Pancreas (tissue), 10 donors: ENCODE measurements around the gene ARSA. TPM values are rescaled to one million over a fixed set of nuclear protein-coding genes. Genes with fewer than 3 reads are reported as not detected.

Source experiments
- ATAC-seq, 4 donors: fragments of 200-7000 bp; cut with Tn5 transposase; one replicate each; pipeline versions ENCODE4 v1.8.0 to v1.9.1; 2020; ENCODE audit warnings: mild to moderate bottlenecking in 4 of 4, moderate library complexity in 4 of 4
- DNase-seq, 6 donors: peaks; one replicate each; pipeline ENCODE4 v3.0.0-alpha.2; 2020
- FAIRE-seq: peaks from 2 replicates; lab custom pipeline; 2012; peaks lifted over from hg19 to GRCh38; lab: Jason Lieb, UNC
- H3K27ac ChIP-seq, 4 donors: fragments of 200-600 bp; sonication (generic); 1 replicate in 3 of 4; 2 replicates in 1 of 4; pipeline versions ENCODE4 v1.5.0 to v1.8.0; 2020
- H3K27me3 ChIP-seq, 4 donors: fragments of 200-600 bp; one replicate each; pipeline ENCODE4 v1.8.0; 2021
- H3K36me3 ChIP-seq, 3 donors: fragments of 200-600 bp; sonication (generic) in 1 of 3; one replicate each; pipeline versions ENCODE4 v1.5.0 to v1.8.0; 2020 to 2021
- H3K4me1 ChIP-seq, 3 donors: fragments of 200-600 bp; one replicate each; pipeline ENCODE4 v1.8.0; 2021
- H3K4me3 ChIP-seq, 4 donors: fragments of 200-600 bp; sonication (generic) in 2 of 4; one replicate each; pipeline versions ENCODE4 v1.5.0 to v1.8.0; 2020 to 2021
- H3K9me3 ChIP-seq, 4 donors: fragments of 200-600 bp; one replicate each; pipeline ENCODE4 v1.8.0; 2021
- WGBS, 2 donors: extraction: QIAGEN DNeasy Blood & Tissue Kit; methylation state at CpG; one replicate each; pipeline ENCODE4 v1.1.7; 2013; 5-methylcytosine and 5-hydroxymethylcytosine counted together
- intact Hi-C, 3 donors: fragments of 100-400 bp; cut with DNase I; formaldehyde crosslinking; loops; one replicate each; pipeline versions ENCODE4 v1.11.1 to v1.14.2; 2022
- polyA plus RNA-seq, 2 donors: library from polyadenylated mRNA; stranded (reverse); fragments of 200-250 nt; gene quantifications; one replicate each; pipeline ENCODE4 v1.2.3, GENCODE V29; 2013
- total RNA-seq, 6 donors: library from RNA; stranded (reverse); fragmentation: NEBNext Ultra II Directional in 4 of 6; extraction: Animal tissue kit (Norgen Biotek cat#: 25700) in 4 of 6; gene quantifications; one replicate each; pipeline versions ENCODE4 v1.2.1 to v1.2.4, GENCODE V29; 2021 to 2023
- TF ChIP-seq, protein P1 (sequence below), 4 donors: fragments of 200-600 bp; sonication (generic) in 3 of 4; IDR thresholded peaks; one replicate each; pipeline versions ENCODE4 v1.5.0 to v1.8.0; 2021; ENCODE audit warnings: antibody characterized with exemption in 4 of 4
- donor health status: healthy with polysubstance abuse.
- donor health status: DM: no; HTN: no; CAD: no; lungs with moderate emphysema.
- donor health status: DM: no; HTN: no; CAD: no.
- donor health status: control.
- donor health status: control.
- donor health status: Bipolar disorder and iron deficiency.
- donor health status: DM: yes; HTN: yes; CAD: no.
- donor health status: DM: no; HTN: no; CAD: no.
- donor health status: DM: no; HTN: no; CAD: no.
- donor health status: DM: yes; HTN: yes; CAD: no.

The ARSA gene
- total and polyA plus RNA-seq, 8 donors, result 21.9 to 119 (median 29.9) TPM

DNA sequence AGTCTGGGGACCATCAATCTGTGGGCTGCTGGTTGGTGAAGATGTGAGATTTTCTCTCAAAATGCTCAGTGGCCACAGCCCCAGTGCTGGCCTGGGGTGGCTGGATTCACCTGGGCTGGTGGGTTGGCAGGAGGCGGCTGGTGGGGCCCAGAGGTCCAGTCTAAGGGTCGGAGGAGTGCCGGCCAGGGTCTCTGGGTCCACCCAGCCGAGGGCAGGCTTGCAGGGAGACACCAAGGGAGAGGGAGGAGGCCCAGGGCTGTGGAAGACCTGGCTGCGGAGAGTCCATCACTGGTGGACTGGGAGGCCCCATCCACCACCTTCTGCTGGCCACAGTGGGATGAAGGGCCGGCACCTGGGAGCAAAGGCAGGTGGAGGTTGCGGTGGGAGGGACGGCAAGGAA lies 44.1 kb upstream of the ARSA start:
- Histone ChIP-seq H3K36me3 (no peaks in the 10 kb centered on the region), H3K27ac (peak overlapping the region in 1 of 4 donors; percentile 17), H3K9me3 (no peaks in the 10 kb centered on the region), H3K27me3 (peaks cover 0 to 3% (median 0%) of the 10 kb centered on the region in 4 donors), H3K4me1 (no peaks in the 10 kb centered on the region), H3K4me3 (no peak overlapping the region)
- DNase-seq (peak in 1 of 6 donors; percentile 62), ATAC-seq (no peak), FAIRE-seq (no peak)
- intact Hi-C loops, result no loop called here
- TF ChIP-seq, protein P1, sequence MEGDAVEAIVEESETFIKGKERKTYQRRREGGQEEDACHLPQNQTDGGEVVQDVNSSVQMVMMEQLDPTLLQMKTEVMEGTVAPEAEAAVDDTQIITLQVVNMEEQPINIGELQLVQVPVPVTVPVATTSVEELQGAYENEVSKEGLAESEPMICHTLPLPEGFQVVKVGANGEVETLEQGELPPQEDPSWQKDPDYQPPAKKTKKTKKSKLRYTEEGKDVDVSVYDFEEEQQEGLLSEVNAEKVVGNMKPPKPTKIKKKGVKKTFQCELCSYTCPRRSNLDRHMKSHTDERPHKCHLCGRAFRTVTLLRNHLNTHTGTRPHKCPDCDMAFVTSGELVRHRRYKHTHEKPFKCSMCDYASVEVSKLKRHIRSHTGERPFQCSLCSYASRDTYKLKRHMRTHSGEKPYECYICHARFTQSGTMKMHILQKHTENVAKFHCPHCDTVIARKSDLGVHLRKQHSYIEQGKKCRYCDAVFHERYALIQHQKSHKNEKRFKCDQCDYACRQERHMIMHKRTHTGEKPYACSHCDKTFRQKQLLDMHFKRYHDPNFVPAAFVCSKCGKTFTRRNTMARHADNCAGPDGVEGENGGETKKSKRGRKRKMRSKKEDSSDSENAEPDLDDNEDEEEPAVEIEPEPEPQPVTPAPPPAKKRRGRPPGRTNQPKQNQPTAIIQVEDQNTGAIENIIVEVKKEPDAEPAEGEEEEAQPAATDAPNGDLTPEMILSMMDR (IDR thresholded peaks at IDR 0.05), result no peak
- 83 to 90% methylated on average over 8 of the region's 8 CpGs for WGBS, 2 donors

DNA sequence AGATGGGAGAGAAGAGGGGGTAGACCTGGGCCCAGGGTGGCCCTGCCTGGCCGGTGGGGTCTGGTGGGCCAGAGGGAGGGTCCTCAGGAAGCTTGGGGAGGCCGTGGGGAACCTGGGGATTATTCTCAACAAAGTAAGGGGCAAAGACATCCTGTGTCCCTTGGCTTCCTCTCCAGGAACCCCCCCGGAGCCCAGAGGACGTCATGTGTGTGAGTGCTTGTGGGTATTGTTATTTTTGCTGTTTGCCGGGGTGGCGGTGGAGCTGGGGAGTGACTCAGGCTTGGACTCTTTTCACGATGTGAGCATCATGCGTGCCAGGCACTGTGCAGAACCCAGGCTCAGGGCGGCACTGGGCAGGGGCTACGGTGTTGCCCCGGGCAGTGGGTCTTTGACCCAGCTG lies 43.7 kb upstream of the ARSA start:
- H3K36me3 ChIP-seq, result no peaks in the 10 kb centered on the region
- ATAC-seq (no peak), DNase-seq (peak in 1 of 6 donors; percentile 39), FAIRE-seq (no peak)
- no peak overlapping the region for H3K4me3 ChIP-seq
- H3K27ac ChIP-seq, result peak overlapping the region in 1 of 4 donors; percentile 12
- no peaks in the 10 kb centered on the region for H3K9me3 ChIP-seq
- TF ChIP-seq, protein P1 (IDR thresholded peaks at IDR 0.05), result no peak
- WGBS, 2 donors, result 70 to 71% methylated on average over 11 of the region's 11 CpGs
- peaks cover 0 to 3% (median 0%) of the 10 kb centered on the region in 4 donors for H3K27me3 ChIP-seq
- intact Hi-C loops, result no loop called here
- no peaks in the 10 kb centered on the region for H3K4me1 ChIP-seq

DNA sequence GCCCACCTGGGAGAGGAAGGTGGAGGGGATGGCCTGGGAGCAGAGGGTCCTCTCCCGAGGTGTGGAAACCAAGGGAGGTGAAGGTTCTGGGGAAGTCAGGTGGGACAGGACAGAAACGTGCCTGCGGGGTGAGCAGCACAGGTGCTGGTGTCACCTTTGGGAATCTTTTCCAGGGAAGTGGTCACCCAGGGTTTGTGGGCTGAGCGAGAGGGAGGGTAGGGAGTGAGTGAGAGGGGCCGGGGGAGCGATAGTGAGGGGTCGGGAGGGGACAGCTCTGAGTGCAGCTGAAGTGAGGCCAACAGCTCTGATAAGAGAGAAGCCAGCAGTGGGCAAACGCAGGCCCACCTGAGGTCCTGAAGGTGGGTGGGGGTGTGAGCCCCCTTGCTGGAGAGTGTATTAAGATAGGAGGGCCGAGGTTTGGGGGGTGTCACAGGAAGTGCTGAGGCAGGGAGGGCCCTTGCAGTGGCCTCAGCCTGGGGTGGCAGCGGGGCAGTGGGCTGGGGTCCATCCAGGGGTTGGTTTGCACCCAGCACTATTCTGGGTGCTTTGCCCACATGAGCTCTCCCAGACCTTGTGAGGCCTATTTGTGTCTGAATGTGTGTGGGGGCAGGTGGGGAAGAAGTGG lies 43.1 kb upstream of the ARSA start:
- intact Hi-C loops, result no loop called here
- Histone ChIP-seq H3K27me3 (peaks cover 0 to 3% (median 0%) of the 10 kb centered on the region in 4 donors), H3K4me1 (no peaks in the 10 kb centered on the region), H3K4me3 (no peak overlapping the region), H3K9me3 (no peaks in the 10 kb centered on the region), H3K27ac (peak overlapping the region in 1 of 4 donors; percentile 12), H3K36me3 (no peaks in the 10 kb centered on the region)
- DNase-seq, result no peak
- ATAC-seq, result no peak
- TF ChIP-seq, protein P1 (IDR thresholded peaks at IDR 0.05), result no peak
- 41 to 46% methylated on average over 10 of the region's 10 CpGs for WGBS, 2 donors
- FAIRE-seq, result no peak

DNA sequence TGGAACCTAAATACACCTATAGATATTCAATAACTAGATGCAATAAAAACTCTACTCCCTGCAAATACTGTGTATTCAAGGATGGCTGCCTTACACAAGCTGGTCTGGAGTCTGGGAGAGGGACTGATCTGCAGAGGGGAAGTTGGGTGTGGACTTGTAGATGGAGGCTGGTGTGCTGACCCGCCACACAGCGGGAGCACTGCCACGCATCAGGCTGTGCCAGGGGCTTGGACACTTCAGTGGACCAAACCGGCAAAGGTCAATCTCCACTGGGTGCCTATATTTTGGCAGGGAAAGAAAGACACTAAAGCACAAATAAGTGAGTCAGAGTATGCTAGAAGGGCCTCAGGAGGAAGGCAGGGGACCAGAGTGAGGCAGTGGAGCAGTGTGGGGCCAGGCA lies 42.6 kb upstream of the ARSA start:
- TF ChIP-seq, protein P1 (IDR thresholded peaks at IDR 0.05), result no peak
- FAIRE-seq (no peak), ATAC-seq (no peak), DNase-seq (no peak)
- Histone ChIP-seq H3K27me3 (peaks cover 0 to 3% (median 0%) of the 10 kb centered on the region in 4 donors), H3K9me3 (no peaks in the 10 kb centered on the region), H3K4me1 (no peaks in the 10 kb centered on the region), H3K36me3 (no peaks in the 10 kb centered on the region), H3K27ac (no peak overlapping the region), H3K4me3 (no peak overlapping the region)
- intact Hi-C loops, result no loop called here
- WGBS, 2 donors, result 54 to 59% methylated on average over 4 of the region's 4 CpGs

DNA sequence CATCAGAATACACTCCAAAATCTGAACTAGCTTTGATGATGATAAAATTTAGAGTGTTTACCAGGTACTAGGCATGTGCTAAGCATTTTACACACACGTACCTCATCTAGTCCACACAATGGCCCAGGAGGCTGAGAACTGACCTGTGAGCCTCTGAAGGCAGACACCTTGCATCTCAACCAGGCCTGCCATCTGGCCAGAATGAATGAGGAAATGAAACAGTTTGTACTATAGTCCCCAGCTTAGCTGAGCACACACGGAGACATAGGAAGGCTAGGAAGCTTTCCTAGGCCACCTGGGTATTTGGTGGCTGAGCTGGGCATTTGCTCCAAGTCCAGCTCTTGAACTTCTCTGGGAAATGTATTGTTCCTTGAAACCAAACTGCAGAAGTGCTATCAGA lies 37.8 kb upstream of the ARSA start:
- Histone ChIP-seq H3K27ac (no peak overlapping the region), H3K4me1 (no peaks in the 10 kb centered on the region), H3K4me3 (no peak overlapping the region), H3K9me3 (no peaks in the 10 kb centered on the region), H3K27me3 (peaks cover 0 to 3% (median 2%) of the 10 kb centered on the region in 4 donors), H3K36me3 (no peaks in the 10 kb centered on the region)
- FAIRE-seq (no peak), DNase-seq (peak in 1 of 6 donors; percentile 7), ATAC-seq (no peak)
- TF ChIP-seq, protein P1 (IDR thresholded peaks at IDR 0.05), result no peak
- intact Hi-C loops, result no loop called here
- WGBS, 2 donors, result 58 to 59% methylated on average over 2 of the region's 2 CpGs
